HAP-1 (cell line): Measurements from ENCODE around the gene MT1HL1.

ENCODE experiments used
- DNase-seq, 2 experiments: peaks; one replicate each; pipeline ENCODE4 v3.0.0-alpha.2; 2016 to 2020; ENCODE audit warnings: low spot score in 2 of 2
- H3K27me3 ChIP-seq: fragments of 250-450 bp; sonication (Bioruptor Pico); 2 replicates; pipeline ENCODE4 v1.5.1; 2020; ENCODE audit warnings: low read depth, mild to moderate bottlenecking, moderate library complexity
- H3K36me3 ChIP-seq: fragments of 250-450 bp; sonication (Bioruptor Pico); replicated peaks from 2 replicates; pipeline ENCODE4 v1.5.1; 2020; ENCODE audit warnings: mild to moderate bottlenecking
- H3K4me1 ChIP-seq: fragments of 250-450 bp; sonication (Bioruptor Pico); 2 replicates; pipeline ENCODE4 v1.5.1; 2020; ENCODE audit warnings: mild to moderate bottlenecking
- H3K4me3 ChIP-seq: fragments of 250-450 bp; sonication (Bioruptor Pico); 2 replicates; pipeline ENCODE4 v1.5.1; 2020; ENCODE audit warnings: mild to moderate bottlenecking, moderate library complexity
- H3K9me3 ChIP-seq: fragments of 250-450 bp; sonication (Bioruptor Pico); 2 replicates; pipeline ENCODE4 v1.5.1; 2020; ENCODE audit warnings: mild to moderate bottlenecking, moderate library complexity
- in situ Hi-C: fragments of 300-500 bp; cut with MboI; formaldehyde crosslinking; loops from 3 replicates; pipeline ENCODE4 v1.14.3; 2020; ENCODE audit warnings: low sequenced_read_pairs, inconsistent platforms, mixed read lengths

MT1HL1 gene

GRCh38 chr1:237004116-237004515 is at the start of gene MT1HL1:
TSS of gene MT1HL1 (minus strand) at chr1:237004441. CDS start at chr1:237004372, 69 bp downstream.
- H3K27me3 ChIP-seq, result no peaks in the 10 kb centered on the region
- no peak within 1 kb of the TSS for H3K4me3 ChIP-seq
- H3K4me1 ChIP-seq, result no peaks in the 10 kb centered on the region
- no peaks in the 10 kb centered on the region for H3K36me3 ChIP-seq
- in situ Hi-C loops, result no loop called here
- DNase-seq, result no peak
- H3K9me3 ChIP-seq, result no peaks in the 10 kb centered on the region

GRCh38 chr1:237050915-237051314 is 46.7 kb upstream of the MT1HL1 start:
- Histone ChIP-seq H3K36me3 (no peaks in the 10 kb centered on the region), H3K9me3 (no peaks in the 10 kb centered on the region), H3K27me3 (peaks cover 20% of the 10 kb centered on the region), H3K4me1 (no peaks in the 10 kb centered on the region), H3K4me3 (no peak overlapping the region)
- in situ Hi-C loops, result no loop called here
- DNase-seq, result no peak

- H3K4me3 ChIP-seq, result no peak overlapping the region
- H3K4me1 ChIP-seq, result no peaks in the 10 kb centered on the region
- no peaks in the 10 kb centered on the region for H3K9me3 ChIP-seq
- no peak for DNase-seq
- H3K36me3 ChIP-seq, result no peaks in the 10 kb centered on the region
- in situ Hi-C loops, result no loop called here
- H3K27me3 ChIP-seq, result peaks cover 24% of the 10 kb centered on the region
Observed at GRCh38 chr1:237050185-237050584, 45.9 kb upstream of the MT1HL1 start.

GRCh38 chr1:237048803-237049202 is 44.6 kb upstream of the MT1HL1 start:
- H3K4me1 ChIP-seq, result no peaks in the 10 kb centered on the region
- H3K36me3 ChIP-seq, result no peaks in the 10 kb centered on the region
- H3K9me3 ChIP-seq, result no peaks in the 10 kb centered on the region
- H3K4me3 ChIP-seq, result no peak overlapping the region
- in situ Hi-C loops, result loop anchor here (25.0 kb wide), 1 partner anchor 338 kb away; no protein-coding TSS in a partner anchor
- peaks cover 32% of the 10 kb centered on the region for H3K27me3 ChIP-seq
- DNase-seq, result no peak

- H3K9me3 ChIP-seq, result no peaks in the 10 kb centered on the region
- no peaks in the 10 kb centered on the region for H3K36me3 ChIP-seq
- no peaks in the 10 kb centered on the region for H3K4me1 ChIP-seq
- H3K4me3 ChIP-seq, result no peak overlapping the region
- peaks cover 53% of the 10 kb centered on the region for H3K27me3 ChIP-seq
- in situ Hi-C loops, result loop anchor here (25.0 kb wide), 1 partner anchor 342 kb away; no protein-coding TSS in a partner anchor
- peak in 1 of 2 experiments; percentile 17 for DNase-seq
Observed at GRCh38 chr1:237045278-237046016, 41.2 kb upstream of the MT1HL1 start.

GRCh38 chr1:237043846-237044636 is 39.8 kb upstream of the MT1HL1 start:
- in situ Hi-C loops, result loop anchor here (25.0 kb wide), 1 partner anchor 343 kb away; no protein-coding TSS in a partner anchor
- H3K27me3 ChIP-seq, result peaks cover 57% of the 10 kb centered on the region
- no peaks in the 10 kb centered on the region for H3K9me3 ChIP-seq
- no peak for DNase-seq
- H3K4me3 ChIP-seq, result no peak overlapping the region
- H3K4me1 ChIP-seq, result no peaks in the 10 kb centered on the region
- H3K36me3 ChIP-seq, result no peaks in the 10 kb centered on the region

- Histone ChIP-seq H3K4me1 (no peaks in the 10 kb centered on the region), H3K4me3 (peak overlapping the region; percentile 27), H3K9me3 (no peaks in the 10 kb centered on the region), H3K36me3 (no peaks in the 10 kb centered on the region), H3K27me3 (peaks cover 57% of the 10 kb centered on the region)
- peak in 1 of 2 experiments; percentile 35 for DNase-seq
- in situ Hi-C loops, result loop anchor here (25.0 kb wide), 1 partner anchor 344 kb away; no protein-coding TSS in a partner anchor
Observed at GRCh38 chr1:237042892-237043576, 38.8 kb upstream of the MT1HL1 start.

GRCh38 chr1:237042526-237042891 is 38.3 kb upstream of the MT1HL1 start:
- Histone ChIP-seq H3K4me1 (no peaks in the 10 kb centered on the region), H3K9me3 (no peaks in the 10 kb centered on the region), H3K4me3 (peak overlapping the region; percentile 27), H3K36me3 (no peaks in the 10 kb centered on the region), H3K27me3 (peaks cover 55% of the 10 kb centered on the region)
- peak in 1 of 2 experiments; percentile 25 for DNase-seq
- in situ Hi-C loops, result loop anchor here (25.0 kb wide), 1 partner anchor 345 kb away; no protein-coding TSS in a partner anchor

GRCh38 chr1:237041795-237042525 is 37.7 kb upstream of the MT1HL1 start, which contains the start of gene RYR2:
TSS of gene RYR2 (plus strand) at chr1:237042184. CDS start at chr1:237042522, 338 bp downstream.
- Histone ChIP-seq H3K27me3 (peaks cover 54% of the 10 kb centered on the region), H3K9me3 (no peaks in the 10 kb centered on the region), H3K36me3 (no peaks in the 10 kb centered on the region), H3K4me3 (peak within 1 kb of the TSS; percentile 27), H3K4me1 (no peaks in the 10 kb centered on the region)
- peak; percentile 41 to 65 for DNase-seq
- in situ Hi-C loops, result loop anchor here (25.0 kb wide), 1 partner anchor 345 kb away; no protein-coding TSS in a partner anchor

- Histone ChIP-seq H3K4me1 (no peaks in the 10 kb centered on the region), H3K4me3 (no peak overlapping the region)
- in situ Hi-C loops, result loop anchor here (25.0 kb wide), 1 partner anchor 346 kb away; no protein-coding TSS in a partner anchor
Observed at GRCh38 chr1:237041461-237041794, 37.2 kb upstream of the MT1HL1 start.

GRCh38 chr1:237040823-237041222 is 36.6 kb upstream of the MT1HL1 start:
- H3K36me3 ChIP-seq, result no peaks in the 10 kb centered on the region
- H3K9me3 ChIP-seq, result no peaks in the 10 kb centered on the region
- no peak for DNase-seq
- no peak overlapping the region for H3K4me3 ChIP-seq
- peaks cover 49% of the 10 kb centered on the region for H3K27me3 ChIP-seq
- in situ Hi-C loops, result loop anchor here (25.0 kb wide), 1 partner anchor 346 kb away; no protein-coding TSS in a partner anchor
- H3K4me1 ChIP-seq, result no peaks in the 10 kb centered on the region

More at GRCh38 chr1:237041461-237041794, 37.2 kb upstream of the MT1HL1 start:
- no peaks in the 10 kb centered on the region for H3K9me3 ChIP-seq
- peaks cover 51% of the 10 kb centered on the region for H3K27me3 ChIP-seq
- no peak for DNase-seq
- no peaks in the 10 kb centered on the region for H3K36me3 ChIP-seq

GRCh38 chr1:237038211-237038610 is 34.0 kb upstream of the MT1HL1 start:
- in situ Hi-C loops, result loop anchor here (25.0 kb wide), 1 partner anchor 349 kb away; no protein-coding TSS in a partner anchor
- Histone ChIP-seq H3K9me3 (no peaks in the 10 kb centered on the region), H3K36me3 (no peaks in the 10 kb centered on the region), H3K4me1 (no peaks in the 10 kb centered on the region), H3K4me3 (no peak overlapping the region), H3K27me3 (peaks cover 31% of the 10 kb centered on the region)
- DNase-seq, result no peak

GRCh38 chr1:237035759-237036158 is 31.5 kb upstream of the MT1HL1 start:
- H3K4me3 ChIP-seq, result no peak overlapping the region
- no peaks in the 10 kb centered on the region for H3K4me1 ChIP-seq
- H3K36me3 ChIP-seq, result no peaks in the 10 kb centered on the region
- no peak for DNase-seq
- H3K27me3 ChIP-seq, result peaks cover 16% of the 10 kb centered on the region
- H3K9me3 ChIP-seq, result no peaks in the 10 kb centered on the region
- in situ Hi-C loops, result loop anchor here (25.0 kb wide), 1 partner anchor 352 kb away; no protein-coding TSS in a partner anchor
